ENCODE measurements around the gene ZC2HC1C.
"Not testable (repeated sequence)": the region's sequence is repeated elsewhere in the genome, so short reads cannot be mapped to it uniquely, and the experiment has no call there.

DNA sequence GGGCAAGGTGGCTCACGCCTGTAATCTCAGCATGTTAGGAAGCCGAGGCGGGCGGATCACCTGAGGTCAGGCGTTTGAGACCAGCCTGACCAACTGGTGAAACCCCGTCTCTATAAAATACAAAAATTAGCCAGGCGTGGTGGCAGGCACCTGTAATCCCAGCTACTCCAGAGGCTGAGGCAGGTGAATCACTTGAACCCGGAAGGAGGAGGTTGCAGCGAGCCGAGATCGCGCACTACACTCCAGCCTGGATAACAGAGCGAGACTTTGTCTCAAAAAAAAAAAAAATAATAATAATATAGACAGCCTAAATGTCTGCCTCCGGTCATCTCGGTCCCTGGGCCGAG lies 58.0 kb downstream of the ZC2HC1C start:
- not testable (repeated sequence) for TF ChIP-seq CTCF (IDR thresholded peaks at IDR 0.05; ENCODE audit: insufficient read depth, low read length); GABPA (IDR thresholded peaks at IDR 0.05; ENCODE audit: low read depth)
